Measurements from ENCODE around the gene UBE2F.
"Not testable (repeated sequence)": the region's sequence is repeated elsewhere in the genome, so short reads cannot be mapped to it uniquely, and the experiment has no call there.

- not testable (repeated sequence) for TF ChIP-seq CTCF (IDR thresholded peaks at IDR 0.05; ENCODE audit: insufficient read depth, low read length); POLR2AphosphoS5 (IDR thresholded peaks at IDR 0.05; ENCODE audit: low read depth); GABPA (IDR thresholded peaks at IDR 0.05; ENCODE audit: low read depth)
Measured at GRCh38 chr2:237981621-237982020, 14.8 kb downstream of the UBE2F start.

Measured in HL-60 (cell line).